HL-60/S4 treated with phorbol 12-myristate 13-acetate at 8.2 ng/mL for 4 days and 3 days (cell line): ENCODE measurements around the gene FKBP1A.

Source experiments
- in situ Hi-C: fragments of 300-500 bp; cut with MboI; formaldehyde crosslinking; loops from 2 replicates; pipeline ENCODE4 v1.15.0; 2022; ENCODE audit warnings: low sequenced_read_pairs

FKBP1A gene

DNA sequence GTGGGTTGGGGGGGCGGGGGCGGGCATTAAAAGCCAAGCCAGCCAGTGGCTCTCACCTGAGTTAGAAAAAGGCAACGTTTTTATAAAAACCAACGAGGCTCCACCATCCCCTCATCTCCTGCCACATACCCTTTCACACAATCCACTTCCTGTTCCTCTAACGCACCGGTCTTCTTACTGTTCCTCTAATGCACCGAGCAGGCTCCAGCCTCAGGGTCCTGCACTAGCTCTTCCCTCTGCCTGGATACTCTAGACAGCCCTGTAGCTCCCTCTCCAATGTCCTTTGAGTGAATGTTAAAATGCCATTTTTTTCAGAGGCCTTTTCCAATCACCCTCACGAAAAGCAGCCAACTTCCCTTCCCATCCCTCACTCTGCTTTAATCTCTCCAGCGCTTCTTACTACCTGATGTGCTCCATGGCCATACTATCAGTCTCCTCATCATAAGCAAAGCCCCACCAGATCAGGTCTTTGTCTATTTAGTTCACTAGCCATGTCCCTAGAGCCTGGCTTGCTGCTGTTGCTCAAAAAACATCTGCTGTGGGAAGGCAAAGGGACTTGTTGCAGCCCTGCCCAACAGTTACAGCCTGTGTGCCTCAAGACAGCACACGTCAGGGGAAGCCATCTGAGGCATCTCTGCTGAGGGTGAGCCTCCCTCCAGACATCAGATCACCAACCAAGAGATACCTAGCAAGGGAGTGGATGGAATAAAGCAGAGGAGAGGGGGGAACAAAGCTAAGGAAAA is 3.9 kb downstream of the FKBP1A start:
- in situ Hi-C loops, result no loop called here

DNA sequence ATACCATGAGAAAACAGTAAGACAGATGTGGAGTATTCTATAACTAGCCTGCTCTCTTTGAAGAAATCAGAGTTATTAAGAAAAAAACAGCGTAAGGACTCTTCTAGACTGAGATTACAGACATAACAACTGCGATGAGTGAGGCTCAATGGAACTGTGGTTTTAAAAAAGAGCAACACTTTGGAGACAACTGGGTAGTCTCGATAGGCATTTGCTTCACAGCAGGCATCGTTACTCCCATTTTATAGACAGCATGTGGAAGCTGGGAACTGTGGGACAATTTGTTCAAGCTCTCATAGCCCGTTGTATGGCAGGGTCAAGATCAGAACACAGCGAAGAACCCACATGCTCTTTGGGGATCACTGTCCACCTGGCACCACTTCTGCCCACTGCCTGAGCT is 4.6 kb downstream of the FKBP1A start:
- in situ Hi-C loops, result no loop called here

DNA sequence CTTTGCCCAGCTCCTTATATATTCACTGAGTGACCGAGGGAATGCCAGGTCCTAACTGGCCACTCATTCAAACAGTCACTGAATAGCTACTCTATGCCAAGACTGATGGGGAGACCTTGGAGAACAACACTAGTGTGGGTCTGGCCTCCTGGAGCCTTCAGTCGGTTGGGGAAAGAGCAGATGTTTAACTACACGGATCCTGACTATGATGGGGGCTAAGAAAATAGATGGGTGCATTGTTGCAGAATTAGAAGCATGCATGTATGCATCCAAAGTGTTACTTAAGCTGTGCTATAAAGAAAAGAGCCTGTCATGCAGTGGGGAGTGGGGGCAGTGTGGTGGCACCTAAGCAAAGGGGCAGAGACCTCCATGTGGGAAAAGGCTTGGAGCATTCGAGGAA is 6.5 kb downstream of the FKBP1A start:
- in situ Hi-C loops, result no loop called here

- in situ Hi-C loops, result no loop called here
These were observed 9.0 kb downstream of the FKBP1A start for GRCh38 chr20:1383623-1384404.

- in situ Hi-C loops, result no loop called here
These were observed 10.2 kb downstream of the FKBP1A start for GRCh38 chr20:1382670-1383069.

- in situ Hi-C loops, result no loop called here
These were observed 10.9 kb downstream of the FKBP1A start for GRCh38 chr20:1381753-1382591.

DNA sequence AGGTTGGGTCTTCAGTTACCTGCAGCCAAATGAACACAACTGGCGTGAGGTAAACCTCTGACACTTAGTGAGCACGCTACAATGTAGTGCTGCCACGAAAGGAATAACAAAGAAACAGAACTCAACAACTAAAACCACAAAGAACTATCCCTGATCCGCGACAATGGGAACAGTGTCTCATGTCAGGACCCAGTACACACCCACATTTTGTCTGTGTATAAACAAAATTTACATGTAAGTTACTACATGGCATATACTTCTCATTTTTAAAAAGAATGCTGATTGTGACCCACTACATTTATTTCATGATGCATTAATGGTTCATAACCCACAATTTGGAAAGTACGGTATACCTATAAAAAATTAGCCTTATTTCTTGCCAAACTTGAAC is 14.1 kb downstream of the FKBP1A start:
- in situ Hi-C loops, result no loop called here

DNA sequence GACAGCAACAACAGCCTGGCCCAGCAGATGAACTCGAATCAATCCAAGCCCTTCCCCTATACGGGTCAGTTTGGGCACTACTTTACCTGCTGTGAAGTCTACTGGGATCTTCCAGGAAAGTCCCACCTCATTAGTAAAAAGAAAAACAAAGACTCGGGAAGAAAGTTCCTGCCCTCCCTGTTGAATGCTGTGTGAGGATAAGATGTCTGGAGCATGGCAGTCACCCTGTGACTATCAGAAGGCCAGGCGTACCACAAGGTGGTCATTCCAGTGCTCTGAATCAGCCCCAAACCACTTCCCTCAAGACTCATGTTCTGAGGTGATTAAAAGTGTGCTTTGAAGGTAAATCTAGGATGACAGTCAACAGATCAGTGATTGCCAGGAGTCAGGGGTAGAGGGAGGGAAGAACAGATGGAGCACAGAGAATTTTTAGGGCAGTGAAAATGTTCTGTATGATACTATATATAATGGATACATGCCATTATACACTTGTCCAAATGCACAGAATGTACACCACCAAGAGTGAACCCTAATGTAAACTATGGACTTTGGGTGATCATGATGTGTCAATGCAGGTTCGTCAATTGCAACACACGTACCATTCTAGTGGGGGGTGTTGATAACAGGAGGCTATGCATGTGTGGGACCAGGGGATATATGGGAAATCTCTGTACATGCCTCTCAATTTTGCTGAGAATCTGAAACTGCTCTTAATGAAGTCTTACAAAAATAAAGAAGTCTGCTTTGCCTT is 14.7 kb downstream of the FKBP1A start:
- in situ Hi-C loops, result no loop called here

GRCh38 chr20:1377341-1377871 is 15.4 kb downstream of the FKBP1A start:
- in situ Hi-C loops, result no loop called here

DNA sequence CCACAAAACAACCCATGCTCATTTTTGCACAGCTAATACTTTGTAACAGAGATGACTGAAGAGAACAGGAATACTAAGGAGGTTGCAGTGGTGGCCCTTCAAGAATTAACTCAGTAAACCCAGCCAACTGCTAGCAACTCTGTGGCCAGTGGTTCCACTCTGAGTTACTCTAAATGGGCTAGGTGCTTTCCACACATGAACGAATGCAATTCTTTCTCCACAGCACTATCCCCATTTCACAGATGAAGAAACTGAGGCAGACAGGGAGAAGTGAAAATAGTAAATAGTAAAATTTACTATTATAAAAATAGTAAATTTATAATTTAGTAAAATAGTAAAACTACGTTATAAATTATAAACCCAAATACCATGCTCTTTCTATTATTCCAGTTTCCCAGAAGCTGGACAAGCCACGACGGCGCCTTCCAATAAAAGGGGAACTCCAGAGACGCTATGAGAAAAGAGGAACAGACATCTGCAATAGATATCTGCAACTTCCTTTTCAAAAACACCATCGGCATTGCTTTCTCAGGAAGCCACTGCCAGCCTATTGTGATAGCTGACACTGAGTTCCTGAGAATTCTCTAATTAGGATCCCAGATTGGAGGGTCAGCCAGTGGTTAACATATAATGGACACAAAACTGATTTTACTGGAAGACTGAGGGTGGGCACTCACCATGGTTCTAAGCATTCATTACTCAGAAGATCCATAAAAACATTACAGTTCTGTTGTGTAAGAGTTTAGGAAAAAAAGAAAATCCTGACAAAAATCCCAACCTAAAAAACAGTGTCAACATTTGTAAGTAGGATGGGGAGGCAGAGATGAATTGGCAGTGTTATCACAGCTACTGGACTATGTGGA is 16.2 kb downstream of the FKBP1A start:
- in situ Hi-C loops, result no loop called here

GRCh38 chr20:1376007-1376406 is 16.8 kb downstream of the FKBP1A start:
- in situ Hi-C loops, result no loop called here

- in situ Hi-C loops, result no loop called here
These were observed 17.3 kb downstream of the FKBP1A start for GRCh38 chr20:1375515-1375914.

DNA sequence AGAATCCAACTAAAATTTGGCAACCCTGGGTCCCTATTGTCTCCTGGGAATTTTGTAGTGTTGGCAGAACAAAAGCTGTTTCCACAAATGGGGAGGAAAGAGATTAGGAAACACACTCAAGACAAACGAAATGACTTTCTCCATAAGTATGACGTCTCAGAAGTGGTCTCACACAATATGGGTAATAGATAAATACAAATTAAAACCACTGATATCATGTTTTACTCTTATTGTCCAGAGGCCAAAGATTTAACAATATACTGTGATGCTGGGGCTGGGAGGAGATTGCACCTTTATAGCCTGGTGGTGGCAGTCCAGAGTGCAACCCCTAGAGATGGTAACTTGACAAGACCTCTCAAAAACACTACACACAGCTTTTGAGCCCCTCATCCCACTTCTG is 18.6 kb downstream of the FKBP1A start:
- in situ Hi-C loops, result no loop called here

GRCh38 chr20:1373614-1374013 is 19.2 kb downstream of the FKBP1A start:
- in situ Hi-C loops, result no loop called here

DNA sequence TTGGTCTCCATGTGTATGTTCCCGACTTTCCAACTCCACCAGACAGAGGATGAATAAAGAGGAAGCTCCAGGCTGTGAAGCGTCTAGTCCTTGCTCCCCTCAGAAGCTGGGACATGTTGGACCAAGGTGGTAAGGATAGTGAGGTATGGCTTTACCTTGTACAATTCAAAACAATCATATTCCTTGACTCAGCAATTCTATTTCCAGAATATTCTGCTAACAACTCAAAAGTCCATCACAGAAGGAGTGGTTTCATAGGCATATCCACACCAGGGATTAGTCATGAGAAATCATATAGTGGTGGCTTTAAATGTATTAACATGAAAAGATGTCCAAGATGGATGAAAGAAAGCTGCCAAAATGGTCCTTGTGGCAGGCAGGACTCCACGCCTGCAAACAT is 19.8 kb downstream of the FKBP1A start:
- in situ Hi-C loops, result no loop called here

DNA sequence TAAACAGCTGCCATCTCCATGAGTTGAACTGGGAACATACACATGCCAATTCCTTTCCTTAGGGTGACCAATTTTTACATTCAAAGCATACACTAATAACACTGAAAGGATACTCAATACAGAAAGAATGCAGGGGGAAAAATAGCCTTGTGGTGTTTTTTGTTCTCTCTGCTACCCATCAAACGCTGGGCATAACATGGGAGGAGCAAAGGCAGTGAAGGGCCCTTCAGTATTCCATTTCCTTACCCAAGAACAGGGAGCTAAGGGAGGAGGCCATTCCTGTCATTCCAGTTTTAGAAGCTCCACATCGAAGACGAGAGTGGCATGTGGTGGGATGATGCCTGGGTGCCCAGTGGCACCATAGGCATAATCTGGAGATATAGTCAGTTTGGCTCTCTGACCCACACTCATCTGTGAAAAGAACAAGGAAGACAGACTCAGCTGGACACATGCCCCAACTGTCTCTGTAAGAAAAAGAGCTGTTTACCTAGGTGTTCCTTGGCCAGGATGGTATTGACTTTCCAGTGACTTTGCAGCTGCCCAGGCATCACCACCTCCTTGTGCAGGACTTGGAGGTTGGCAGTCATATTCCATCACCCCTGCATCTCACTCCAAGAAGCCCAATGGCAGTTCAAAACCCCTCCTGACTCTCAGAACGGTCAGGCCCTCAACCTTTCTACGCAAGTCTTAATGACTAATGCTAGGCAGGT is 20.9 kb downstream of the FKBP1A start:
- in situ Hi-C loops, result no loop called here

DNA sequence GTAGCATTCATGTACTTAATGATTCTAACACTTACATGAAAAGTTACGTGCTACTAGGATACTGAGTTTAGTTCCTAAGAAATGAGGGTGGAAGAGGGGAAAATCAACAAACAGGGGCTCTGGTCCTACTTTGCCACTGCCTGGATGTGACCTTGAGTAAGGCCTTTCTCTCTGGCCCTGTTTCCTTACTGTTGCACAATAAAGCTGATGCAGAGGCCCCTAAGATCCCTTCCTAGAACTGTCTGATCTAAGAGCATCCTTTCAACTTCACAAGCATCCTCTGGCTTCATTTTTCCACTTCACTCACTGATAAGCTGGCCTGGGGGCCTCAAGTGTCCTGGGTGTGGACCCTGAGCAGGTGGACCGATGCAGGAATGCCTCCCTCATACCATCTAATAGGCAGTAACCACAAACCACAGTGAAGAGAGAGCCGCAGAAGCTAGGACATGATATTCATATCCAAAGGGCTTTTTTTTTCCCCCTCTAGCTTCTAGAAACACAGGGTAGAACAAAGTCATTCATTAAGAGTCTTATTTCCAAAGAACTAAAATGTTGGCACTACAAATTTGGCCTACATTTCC is 21.6 kb downstream of the FKBP1A start:
- in situ Hi-C loops, result no loop called here

GRCh38 chr20:1370548-1371110 is 22.2 kb downstream of the FKBP1A start:
- in situ Hi-C loops, result no loop called here
